Endothelial cell of umbilical vein (primary cell): ENCODE data around the gene CHMP2B. TPM values are rescaled to one million over a fixed set of nuclear protein-coding genes. Genes with fewer than 3 reads are reported as not detected.

ENCODE experiments used
- BruUV-seq: library from RNA; stranded (reverse); fragments of 400-500 nt; replicated peaks from 2 replicates; lab custom pipeline; 2021; lab: Mats Ljungman, UMichigan
- CTCF ChIA-PET: fragments of 300-600, 350-600 bp; sonication (Branson Sonifier 250); formaldehyde crosslinking; loops from one replicate; lab custom pipeline; 2021; ENCODE audit warnings: antibody characterized with exemption, inconsistent platforms; lab: Charles Lee
- POLR2A ChIA-PET: fragments of 300-600, 350-600 bp; sonication (Branson Sonifier 250); formaldehyde crosslinking; loops from one replicate; lab custom pipeline; 2021; ENCODE audit warnings: antibody characterized with exemption, inconsistent platforms; lab: Charles Lee
- DNase-seq: peaks from one replicate; pipeline ENCODE4 v3.0.0-alpha.2; 2011; ENCODE audit warnings: low read depth, low spot score
- FAIRE-seq: peaks from 2 replicates; lab custom pipeline; 2011; peaks lifted over from hg19 to GRCh38; lab: Jason Lieb, UNC
- H2AFZ ChIP-seq: 2 replicates; pipeline ENCODE4 v1.6.0; 2012; ENCODE audit warnings: low read depth, low read length, control low read depth, inconsistent platforms
- H3K27ac ChIP-seq: 2 replicates; pipeline ENCODE4 v1.5.1; 2011; ENCODE audit warnings: low read depth, mild to moderate bottlenecking, control low read depth, low read length, moderate library complexity; ENCODE audit not compliant: insufficient read depth
- H3K27me3 ChIP-seq, 2 experiments: 2 replicates each; pipeline versions ENCODE4 v1.6.0 to v1.6.1; 2011; ENCODE audit warnings: low read length in 2 of 2, mixed read lengths in 1 of 2; ENCODE audit not compliant: control insufficient read depth in 2 of 2, insufficient read depth in 2 of 2
- H3K36me3 ChIP-seq, 2 experiments: 2 replicates in 1 of 2; 3 replicates in 1 of 2; pipeline ENCODE4 v1.5.1; 2011; ENCODE audit warnings: low read length in 2 of 2, mild to moderate bottlenecking in 1 of 2, moderate library complexity in 1 of 2; ENCODE audit not compliant: control insufficient read depth in 2 of 2, insufficient read depth in 2 of 2; ENCODE audit errors: extremely low read depth in 1 of 2
- H3K4me1 ChIP-seq: 3 replicates; pipeline ENCODE4 v1.5.1; 2011; ENCODE audit warnings: mild to moderate bottlenecking, low read length; ENCODE audit not compliant: control insufficient read depth, insufficient read depth; ENCODE audit errors: extremely low read depth
- H3K4me2 ChIP-seq: 2 replicates; pipeline ENCODE4 v1.6.1; 2011; ENCODE audit warnings: low read length, control low read depth, mixed read lengths; ENCODE audit not compliant: insufficient read depth
- H3K4me3 ChIP-seq, 3 experiments: fragments of 200-600 bp in 1 of 3; sonication (generic), shearing (Covaris generic) in 1 of 3; replicated peaks in 1 of 3; 2 replicates each; pipeline ENCODE4 v1.5.1; 2011 to 2016; ENCODE audit warnings: control low read depth in 3 of 3, low read length in 3 of 3, mild to moderate bottlenecking in 2 of 3, inconsistent platforms in 1 of 3, low read depth in 1 of 3, moderate library complexity in 1 of 3; ENCODE audit not compliant: insufficient read depth in 1 of 3
- H3K79me2 ChIP-seq: 2 replicates; pipeline ENCODE4 v1.6.0; 2012; ENCODE audit warnings: low read length, inconsistent platforms; ENCODE audit not compliant: control insufficient read depth, insufficient read depth
- H3K9ac ChIP-seq: replicated peaks from 2 replicates; pipeline ENCODE3; 2011; ENCODE audit warnings: low read length, control low read depth; ENCODE audit not compliant: insufficient read depth; ENCODE audit errors: extremely low read depth
- H3K9me1 ChIP-seq: replicated peaks from 3 replicates; pipeline ENCODE4 v1.6.0; 2011; ENCODE audit warnings: mild to moderate bottlenecking, low read length; ENCODE audit not compliant: control insufficient read depth, insufficient read depth; ENCODE audit errors: extremely low read depth
- H3K9me3 ChIP-seq: replicated peaks from 2 replicates; pipeline ENCODE4 v1.5.1; 2012; ENCODE audit warnings: low read length, inconsistent platforms; ENCODE audit not compliant: control insufficient read depth, insufficient read depth
- H4K20me1 ChIP-seq: replicated peaks from 2 replicates; pipeline ENCODE3; 2011; ENCODE audit warnings: mild to moderate bottlenecking, low read length; ENCODE audit not compliant: control insufficient read depth, insufficient read depth; ENCODE audit errors: extremely low read depth
- CTCF ChIP-seq, 2 donors: IDR thresholded peaks; 1 replicate in 1 of 2; 2 replicates in 1 of 2; pipeline ENCODE4 v1.5.1; 2011; ENCODE audit warnings: low read length in 2 of 2, mild to moderate bottlenecking in 2 of 2, moderate library complexity in 2 of 2, control low read depth in 1 of 2, inconsistent platforms in 1 of 2, low read depth in 1 of 2; ENCODE audit not compliant: insufficient read depth in 1 of 2; ENCODE audit errors: extremely low read depth in 1 of 2
- EZH2 ChIP-seq: IDR thresholded peaks from 2 replicates; pipeline ENCODE4 v1.6.1; 2012; ENCODE audit warnings: borderline replicate concordance, low read depth, mild to moderate bottlenecking, moderate library complexity, low read length, inconsistent platforms; ENCODE audit not compliant: severe bottlenecking
- FOS ChIP-seq: IDR thresholded peaks from 2 replicates; pipeline ENCODE4 v1.6.1; 2011; ENCODE audit warnings: mild to moderate bottlenecking, low read length, moderate library complexity, borderline replicate concordance; ENCODE audit not compliant: insufficient read depth
- GATA2 ChIP-seq: IDR thresholded peaks from 2 replicates; pipeline ENCODE4 v1.7.0; 2011; ENCODE audit warnings: low read depth, mild to moderate bottlenecking, moderate library complexity, mixed read lengths, low read length; ENCODE audit not compliant: insufficient read length, insufficient read depth
- JUN ChIP-seq: IDR thresholded peaks from 2 replicates; pipeline ENCODE4 v1.6.1; 2011; ENCODE audit warnings: borderline replicate concordance, low read depth; ENCODE audit not compliant: insufficient read length, insufficient read depth
- MAX ChIP-seq: IDR thresholded peaks from 2 replicates; pipeline ENCODE4 v1.6.1; 2011; ENCODE audit not compliant: insufficient read depth, insufficient read length
- MYC ChIP-seq: IDR thresholded peaks from one replicate; pipeline ENCODE4 v1.6.1; 2011; ENCODE audit warnings: mild to moderate bottlenecking, low read depth, low read length
- POLR2A ChIP-seq: IDR thresholded peaks from 2 replicates; pipeline ENCODE4 v1.6.1; 2012; ENCODE audit warnings: low read depth, mild to moderate bottlenecking, control low read depth, low read length
- POLR2AphosphoS5 ChIP-seq: IDR thresholded peaks from 2 replicates; pipeline ENCODE4 v1.6.1; 2012; ENCODE audit warnings: low read depth, mild to moderate bottlenecking, control low read depth, low read length, moderate library complexity; ENCODE audit not compliant: insufficient read depth
- dilution Hi-C: fragments of 300-500 bp; cut with MboI; formaldehyde crosslinking; loops from one replicate; pipeline ENCODE4 v1.15.0; 2019; ENCODE audit warnings: low sequenced_read_pairs; ENCODE audit not compliant: extremely low pct_ligation_motif_present
- intact Hi-C: fragments of 100-400 bp; cut with micrococcal nuclease; formaldehyde crosslinking; loops from one replicate; pipeline ENCODE4 v1.10.0; 2022
- polyA plus RNA-seq, 4 experiments: library from polyadenylated mRNA; depleted of rRNA in 3 of 4; stranded (reverse) in 3 of 4; unstranded in 1 of 4; fragments of >200 nt; gene quantifications; 2 replicates each; pipeline versions ENCODE4 v1.2.1 to v1.2.3, GENCODE V29; 2011 to 2012; ENCODE audit warnings: missing spikeins in 1 of 4
- total RNA-seq: library from RNA; stranded (reverse); gene quantifications from 2 replicates; pipeline ENCODE4 v1.2.3, GENCODE V29; 2021

Gene CHMP2B
- total and polyA plus RNA-seq, 2 donors (not counting 3 experiments of a cell fraction or from before 2014, with no cell fraction given): 6.8 to 22.0 TPM

- no peaks in the 10 kb centered on the region for H4K20me1 ChIP-seq
- no peaks in the 10 kb centered on the region for H3K9me3 ChIP-seq
- BruUV-seq: no TSS peak
- H3K4me1 ChIP-seq: no peaks in the 10 kb centered on the region
- ChIA-PET CTCF (interaction anchor here (1.6 kb wide), 1 partner anchor 53 kb away, joined by 3 read pairs; no protein-coding TSS in a partner anchor), POLR2A (no interaction called here)
- H2AFZ ChIP-seq: no peak overlapping the region
- no peaks in the 10 kb centered on the region for H3K79me2 ChIP-seq
- no peak for TF ChIP-seq MYC
- peak; percentile 14 for TF ChIP-seq GATA2
- peak; percentile 84 for TF ChIP-seq FOS
- dilution Hi-C loops (no loop called here), intact Hi-C loops (no loop called here)
- H3K36me3 ChIP-seq: no peaks in the 10 kb centered on the region
- H3K4me3 ChIP-seq: no peak overlapping the region
- H3K9ac ChIP-seq: no peak overlapping the region
- no peak overlapping the region for H3K4me2 ChIP-seq
- H3K27me3 ChIP-seq: peaks cover 0 to 6% of the 10 kb centered on the region in 2 experiments
- no peaks in the 10 kb centered on the region for H3K9me1 ChIP-seq
- DNase-seq (peak; percentile 29), FAIRE-seq (no peak)
- no peak overlapping the region for H3K27ac ChIP-seq
Measured at GRCh38 chr3:87206070-87206469, 21.0 kb upstream of the CHMP2B start.

GRCh38 chr3:87206635-87207034 lies 20.5 kb upstream of the CHMP2B start:
- intact Hi-C loops: no loop called here
- Histone ChIP-seq H3K4me3 (no peak overlapping the region), H3K4me2 (no peak overlapping the region), H3K9ac (no peak overlapping the region), H3K9me3 (no peaks in the 10 kb centered on the region), H3K36me3 (no peaks in the 10 kb centered on the region), H3K27me3 (peaks cover 0 to 6% of the 10 kb centered on the region in 2 experiments), H3K9me1 (no peaks in the 10 kb centered on the region), H3K27ac (no peak overlapping the region), H3K4me1 (no peaks in the 10 kb centered on the region), H3K79me2 (no peaks in the 10 kb centered on the region), H2AFZ (no peak overlapping the region), H4K20me1 (no peaks in the 10 kb centered on the region)
- CTCF ChIA-PET: interaction anchor here (1.6 kb wide), 1 partner anchor 53 kb away, joined by 3 read pairs; no protein-coding TSS in a partner anchor
- DNase-seq (no peak), FAIRE-seq (no peak)
- dilution Hi-C loops: no loop called here
- no TSS peak for BruUV-seq
- TF ChIP-seq CTCF (IDR thresholded peaks at IDR 0.05; ENCODE audit: extremely low read depth in 1 of 2, insufficient read depth in 1 of 2, low read depth in 1 of 2, low read length in 2 of 2) (no peak), MYC (no peak), MAX (no peak), EZH2 (no peak), POLR2AphosphoS5 (no peak), FOS (no peak), JUN (no peak), GATA2 (no peak), POLR2A (no peak)
- POLR2A ChIA-PET: no interaction called here
